HG03558 (cell line): ENCODE measurements around the gene CYTH4.
"Not testable (repeated sequence)": the region's sequence is repeated elsewhere in the genome, so short reads cannot be mapped to it uniquely, and the experiment has no call there.

Experiments
- ATAC-seq: cut with Tn5 transposase; IDR thresholded peaks from one replicate; pipeline ENCODE4 v1.9.1; 2021; ENCODE audit warnings: moderate number of reproducible peaks; ENCODE audit not compliant: unreplicated experiment; ENCODE audit errors: extremely low read depth

CYTH4 gene

GRCh38 chr22:37248251-37248650 is 34.1 kb upstream of the CYTH4 start:
- no peak for ATAC-seq

GRCh38 chr22:37249986-37250385 is 32.3 kb upstream of the CYTH4 start:
- ATAC-seq: no peak

- not testable (repeated sequence) for ATAC-seq
Measured at GRCh38 chr22:37251836-37252235, 30.5 kb upstream of the CYTH4 start.

- no peak for ATAC-seq
Measured at GRCh38 chr22:37253126-37253660, 29.1 kb upstream of the CYTH4 start.

- ATAC-seq: no peak
Measured at GRCh38 chr22:37254209-37254866, 28.0 kb upstream of the CYTH4 start.

GRCh38 chr22:37254867-37255233 is 27.5 kb upstream of the CYTH4 start:
- ATAC-seq: no peak

- no peak for ATAC-seq
Measured at GRCh38 chr22:37255558-37256006, 26.7 kb upstream of the CYTH4 start.

GRCh38 chr22:37256075-37256726 is 26.1 kb upstream of the CYTH4 start:
- no peak for ATAC-seq

GRCh38 chr22:37258005-37258752 is 24.1 kb upstream of the CYTH4 start:
- ATAC-seq: no peak

- ATAC-seq: no peak
Measured at GRCh38 chr22:37258753-37259401, 23.4 kb upstream of the CYTH4 start.

- ATAC-seq: no peak
Measured at GRCh38 chr22:37259540-37260029, 22.7 kb upstream of the CYTH4 start.

- ATAC-seq: no peak
Measured at GRCh38 chr22:37260155-37260795, 22.0 kb upstream of the CYTH4 start.

GRCh38 chr22:37260901-37261336 is 21.4 kb upstream of the CYTH4 start:
- ATAC-seq: no peak

- ATAC-seq: no peak
Measured at GRCh38 chr22:37262346-37262745, 20.0 kb upstream of the CYTH4 start.

- no peak for ATAC-seq
Measured at GRCh38 chr22:37263966-37264887, 18.1 kb upstream of the CYTH4 start.

- ATAC-seq: no peak
Measured at GRCh38 chr22:37266581-37267134, 15.7 kb upstream of the CYTH4 start.

- peak; percentile 45 for ATAC-seq
Measured at GRCh38 chr22:37267135-37267587, 15.1 kb upstream of the CYTH4 start.

GRCh38 chr22:37267661-37268413 is 14.5 kb upstream of the CYTH4 start:
- no peak for ATAC-seq
